H1 (cell line): ENCODE data around the gene ASCL2.

Experiments
- CBX5 ChIP-seq: fragments of 300-800, 300-1000 bp; sonication (generic); IDR thresholded peaks from 2 replicates; pipeline ENCODE4 v1.7.1; 2016; ENCODE audit warnings: antibody characterized with exemption, low read length, low read depth
- RFX5 ChIP-seq: IDR thresholded peaks from 2 replicates; pipeline ENCODE4 v1.6.1; 2011; ENCODE audit warnings: low read depth, low read length, improper control_type of control experiment, borderline replicate concordance
- SP1 ChIP-seq: IDR thresholded peaks from 2 replicates; pipeline ENCODE4 v1.6.1; 2011; ENCODE audit warnings: low read depth, low read length
- ZNF274 ChIP-seq: IDR thresholded peaks from 2 replicates; pipeline ENCODE4 v1.7.0; 2012; ENCODE audit warnings: low read length, borderline replicate concordance; ENCODE audit errors: extremely low read depth
- TF ChIP-seq, protein P1 (sequence below), 3 experiments: IDR thresholded peaks; 1 replicate in 2 of 3; 2 replicates in 1 of 3; pipeline versions ENCODE4 v1.5.1 to v1.6.1; 2011; ENCODE audit warnings: low read length in 3 of 3, mild to moderate bottlenecking in 3 of 3, inconsistent platforms in 2 of 3, low read depth in 1 of 3, moderate library complexity in 1 of 3; ENCODE audit not compliant: insufficient read depth in 1 of 3; ENCODE audit errors: control extremely low read depth in 1 of 3
- TF ChIP-seq, protein P2 (sequence below): IDR thresholded peaks from 2 replicates; pipeline ENCODE4 v1.6.1; 2011; ENCODE audit warnings: low read length, improper control_type of control experiment

DNA sequence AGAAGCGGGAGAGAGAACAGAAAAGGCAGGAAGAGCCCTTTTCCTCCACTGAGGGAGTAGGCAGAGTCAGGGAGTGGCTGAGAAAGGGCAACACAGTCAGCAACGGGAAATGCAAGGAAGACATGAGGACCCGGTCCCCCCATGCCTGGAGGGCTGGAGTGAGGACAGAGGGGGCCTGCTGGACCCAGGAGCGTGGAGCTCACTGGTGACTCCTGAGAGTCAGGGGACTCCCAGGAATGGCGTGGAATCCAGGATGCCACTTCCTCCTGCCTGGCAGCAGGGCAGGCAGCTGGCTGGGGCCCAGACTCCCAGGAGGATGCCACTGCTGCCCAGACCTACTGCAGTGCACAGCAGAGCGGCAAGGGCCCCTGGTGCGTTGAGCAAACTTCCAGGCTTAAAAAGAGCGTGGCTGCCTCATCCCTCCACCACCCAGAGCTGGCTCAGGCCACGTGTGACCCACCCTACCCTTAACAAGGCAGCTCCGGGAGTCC is 20.0 kb upstream of the ASCL2 start:
- TF ChIP-seq SP1 (no peak), ZNF274 (no peak), RFX5 (no peak), CBX5 (no peak)
- TF ChIP-seq, protein P1, sequence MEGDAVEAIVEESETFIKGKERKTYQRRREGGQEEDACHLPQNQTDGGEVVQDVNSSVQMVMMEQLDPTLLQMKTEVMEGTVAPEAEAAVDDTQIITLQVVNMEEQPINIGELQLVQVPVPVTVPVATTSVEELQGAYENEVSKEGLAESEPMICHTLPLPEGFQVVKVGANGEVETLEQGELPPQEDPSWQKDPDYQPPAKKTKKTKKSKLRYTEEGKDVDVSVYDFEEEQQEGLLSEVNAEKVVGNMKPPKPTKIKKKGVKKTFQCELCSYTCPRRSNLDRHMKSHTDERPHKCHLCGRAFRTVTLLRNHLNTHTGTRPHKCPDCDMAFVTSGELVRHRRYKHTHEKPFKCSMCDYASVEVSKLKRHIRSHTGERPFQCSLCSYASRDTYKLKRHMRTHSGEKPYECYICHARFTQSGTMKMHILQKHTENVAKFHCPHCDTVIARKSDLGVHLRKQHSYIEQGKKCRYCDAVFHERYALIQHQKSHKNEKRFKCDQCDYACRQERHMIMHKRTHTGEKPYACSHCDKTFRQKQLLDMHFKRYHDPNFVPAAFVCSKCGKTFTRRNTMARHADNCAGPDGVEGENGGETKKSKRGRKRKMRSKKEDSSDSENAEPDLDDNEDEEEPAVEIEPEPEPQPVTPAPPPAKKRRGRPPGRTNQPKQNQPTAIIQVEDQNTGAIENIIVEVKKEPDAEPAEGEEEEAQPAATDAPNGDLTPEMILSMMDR (IDR thresholded peaks at IDR 0.05; ENCODE audit: control extremely low read depth in 1 of 3, insufficient read depth in 1 of 3, low read depth in 1 of 3, low read length in 3 of 3), result no peak
- TF ChIP-seq, protein P2, sequence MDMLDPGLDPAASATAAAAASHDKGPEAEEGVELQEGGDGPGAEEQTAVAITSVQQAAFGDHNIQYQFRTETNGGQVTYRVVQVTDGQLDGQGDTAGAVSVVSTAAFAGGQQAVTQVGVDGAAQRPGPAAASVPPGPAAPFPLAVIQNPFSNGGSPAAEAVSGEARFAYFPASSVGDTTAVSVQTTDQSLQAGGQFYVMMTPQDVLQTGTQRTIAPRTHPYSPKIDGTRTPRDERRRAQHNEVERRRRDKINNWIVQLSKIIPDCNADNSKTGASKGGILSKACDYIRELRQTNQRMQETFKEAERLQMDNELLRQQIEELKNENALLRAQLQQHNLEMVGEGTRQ, result no peak
